ENCODE measurements around the gene ATP8A1.

DNA sequence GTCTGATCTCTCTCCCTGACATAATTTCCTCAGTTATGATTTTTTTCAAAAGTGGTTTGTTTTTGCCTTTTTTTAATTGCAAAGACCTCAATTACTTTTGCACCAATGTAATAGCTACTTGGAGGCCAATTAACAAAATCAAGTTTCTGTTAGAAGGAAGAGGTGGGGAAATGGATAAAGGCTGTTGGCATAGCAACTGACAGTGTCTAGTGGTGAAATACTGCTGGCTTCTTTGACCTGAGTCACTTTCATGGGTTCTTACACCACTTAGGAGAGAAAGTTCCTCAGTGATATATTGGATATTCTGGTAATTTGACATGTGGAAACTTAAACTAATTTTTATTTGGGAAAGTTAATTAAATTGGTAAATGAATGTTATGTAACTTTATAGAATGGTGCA, 26.5 kb upstream of the ATP8A1 start:
- TF ChIP-seq, protein P1, sequence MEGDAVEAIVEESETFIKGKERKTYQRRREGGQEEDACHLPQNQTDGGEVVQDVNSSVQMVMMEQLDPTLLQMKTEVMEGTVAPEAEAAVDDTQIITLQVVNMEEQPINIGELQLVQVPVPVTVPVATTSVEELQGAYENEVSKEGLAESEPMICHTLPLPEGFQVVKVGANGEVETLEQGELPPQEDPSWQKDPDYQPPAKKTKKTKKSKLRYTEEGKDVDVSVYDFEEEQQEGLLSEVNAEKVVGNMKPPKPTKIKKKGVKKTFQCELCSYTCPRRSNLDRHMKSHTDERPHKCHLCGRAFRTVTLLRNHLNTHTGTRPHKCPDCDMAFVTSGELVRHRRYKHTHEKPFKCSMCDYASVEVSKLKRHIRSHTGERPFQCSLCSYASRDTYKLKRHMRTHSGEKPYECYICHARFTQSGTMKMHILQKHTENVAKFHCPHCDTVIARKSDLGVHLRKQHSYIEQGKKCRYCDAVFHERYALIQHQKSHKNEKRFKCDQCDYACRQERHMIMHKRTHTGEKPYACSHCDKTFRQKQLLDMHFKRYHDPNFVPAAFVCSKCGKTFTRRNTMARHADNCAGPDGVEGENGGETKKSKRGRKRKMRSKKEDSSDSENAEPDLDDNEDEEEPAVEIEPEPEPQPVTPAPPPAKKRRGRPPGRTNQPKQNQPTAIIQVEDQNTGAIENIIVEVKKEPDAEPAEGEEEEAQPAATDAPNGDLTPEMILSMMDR (IDR thresholded peaks at IDR 0.05; ENCODE audit: low read depth, low read length): no peak
- no peak for TF ChIP-seq EZH2phosphoT487 (IDR thresholded peaks at IDR 0.05; ENCODE audit: low read depth)

Measured in OCI-LY3 (cell line).